IPS DF 4.7 (cell line): ENCODE measurements around the gene APBB2.
A peak's percentile ranks its signal among the peaks of the same experiment; 100 is the strongest.

ENCODE experiments used
- DNase-seq: peaks from one replicate; pipeline ENCODE4 v3.0.0-alpha.2; 2013; ENCODE audit warnings: low spot score; ENCODE audit errors: extremely low read depth

The APBB2 gene

DNA sequence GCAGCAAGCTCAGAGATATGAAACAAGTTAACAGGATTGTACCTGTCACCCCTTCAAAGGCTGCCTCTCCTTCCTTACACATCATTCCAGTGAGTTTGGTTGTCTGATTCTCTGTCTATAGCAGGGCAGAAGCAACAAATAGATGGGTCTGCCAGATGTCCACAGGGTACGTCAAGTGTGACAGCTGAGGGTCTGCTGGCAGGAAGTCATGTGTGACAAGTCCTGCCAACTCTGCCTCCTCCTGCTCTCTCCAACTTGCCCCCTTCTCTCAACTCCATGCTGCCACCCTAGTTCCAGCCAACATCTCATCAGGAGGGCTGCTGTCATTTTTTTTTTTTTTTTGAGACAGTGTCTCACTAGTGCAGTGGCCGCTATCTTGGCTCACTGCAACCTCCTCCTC is 355.4 kb downstream of the APBB2 start:
- DNase-seq, result no peak

DNA sequence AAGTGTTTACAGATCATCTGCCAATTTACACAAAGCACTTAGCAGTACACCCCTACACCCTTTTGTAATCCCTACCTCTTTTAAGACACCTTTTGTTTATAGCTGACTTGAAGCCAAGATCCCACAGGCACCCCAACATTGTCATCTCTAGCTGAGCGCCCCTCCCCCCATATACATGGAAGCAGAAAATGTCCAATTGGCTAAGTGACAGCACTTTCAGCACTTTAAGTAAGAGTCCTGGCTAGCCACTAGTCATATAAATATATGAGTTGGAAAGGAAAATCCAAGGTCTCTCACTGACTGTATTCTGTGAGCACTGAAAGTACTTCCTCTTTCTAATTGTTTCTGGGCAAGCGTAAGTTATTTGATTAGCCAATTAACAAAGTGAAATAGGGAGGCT is 356.4 kb downstream of the APBB2 start:
- DNase-seq, result no peak

DNA sequence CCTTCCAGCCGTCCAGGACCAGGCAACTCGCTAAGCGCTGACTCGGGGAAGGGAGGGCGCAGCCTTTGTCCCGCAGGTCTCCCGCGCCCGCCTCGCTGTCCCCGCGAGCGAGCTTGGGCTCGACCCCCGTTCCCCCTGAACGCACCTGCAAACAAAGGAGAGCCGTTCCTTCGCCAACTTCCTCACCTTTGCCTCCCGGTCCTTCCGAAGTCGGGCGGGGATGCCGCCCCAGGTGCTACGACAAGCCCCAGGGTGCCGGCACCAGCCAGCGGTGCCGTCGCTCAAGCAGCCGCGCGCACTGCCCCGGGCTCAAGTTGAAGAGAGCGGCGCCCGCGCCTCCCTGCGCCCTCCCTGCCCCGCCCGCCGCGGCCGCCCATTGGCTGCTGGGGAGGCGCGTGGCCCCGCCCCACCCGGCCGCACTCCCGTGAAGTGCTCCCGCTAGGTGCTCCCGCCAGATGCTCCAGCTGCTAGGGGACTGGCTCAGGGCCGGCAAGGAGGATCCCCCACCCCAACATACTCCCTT is 357.4 kb downstream of the APBB2 start:
- no peak for DNase-seq

DNA sequence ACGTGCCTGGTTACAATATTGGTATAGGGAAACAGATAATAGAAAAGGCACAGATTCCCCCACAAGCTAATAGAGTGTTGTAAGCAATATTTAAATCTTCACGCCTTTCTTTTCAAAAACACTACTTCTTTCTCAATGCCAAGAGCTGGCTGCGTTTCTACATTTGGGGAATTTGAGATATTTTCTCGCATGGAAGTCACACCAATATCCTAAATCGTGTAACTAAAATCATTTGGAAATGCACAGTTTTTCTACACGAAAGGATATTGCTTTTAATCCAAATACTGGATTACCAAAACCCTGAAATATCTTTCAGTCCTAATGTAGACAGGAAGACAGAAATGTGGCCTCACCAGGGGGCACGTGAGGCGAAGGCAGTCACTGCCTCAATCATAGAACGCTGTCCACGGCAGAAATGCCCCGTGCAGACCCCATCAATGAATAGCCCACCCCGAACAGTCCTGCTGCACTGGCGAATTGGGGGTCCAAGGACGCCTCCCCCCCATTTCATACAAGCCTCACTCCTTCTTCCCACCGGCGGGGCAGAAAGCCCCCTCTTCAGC is 358.0 kb downstream of the APBB2 start:
- DNase-seq, result no peak

DNA sequence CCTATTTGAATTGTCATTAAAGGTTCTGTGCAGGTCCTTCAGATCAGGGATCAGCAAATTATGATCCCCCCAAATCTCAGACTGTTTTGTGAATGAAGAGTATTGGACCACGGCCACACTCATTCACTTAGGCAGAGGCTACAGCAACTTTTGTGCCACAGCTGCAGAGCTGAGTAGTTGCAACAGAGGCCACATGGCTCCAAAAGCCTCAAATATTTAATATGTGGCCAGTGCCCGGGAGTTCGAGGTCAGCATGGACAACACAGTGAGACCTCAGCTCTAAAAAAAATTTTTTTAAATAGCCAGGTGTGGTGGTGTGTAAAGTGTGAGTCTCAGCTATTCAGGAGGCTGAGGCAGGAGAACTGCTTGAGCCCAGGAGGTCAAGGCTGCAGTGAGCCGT is 363.8 kb downstream of the APBB2 start:
- no peak for DNase-seq

DNA sequence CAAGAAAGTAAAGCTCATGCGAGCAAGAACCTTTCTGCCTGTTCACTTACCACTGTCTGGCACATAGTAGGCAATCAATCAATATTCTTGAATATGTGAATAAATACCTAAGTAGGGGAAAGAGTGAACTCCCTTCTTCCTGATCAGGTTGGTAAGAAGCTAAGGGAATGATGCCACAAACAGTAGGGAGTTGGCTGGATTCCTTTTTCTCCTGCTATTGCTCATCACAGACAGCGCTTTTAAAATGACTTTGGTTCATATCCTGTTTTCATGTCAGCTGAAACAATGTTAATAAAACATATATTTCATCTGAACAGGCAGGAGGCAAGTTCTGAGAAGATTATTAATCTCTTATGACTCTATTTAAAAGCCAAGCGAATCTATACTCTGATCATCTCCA is 365.4 kb downstream of the APBB2 start:
- no peak for DNase-seq

DNA sequence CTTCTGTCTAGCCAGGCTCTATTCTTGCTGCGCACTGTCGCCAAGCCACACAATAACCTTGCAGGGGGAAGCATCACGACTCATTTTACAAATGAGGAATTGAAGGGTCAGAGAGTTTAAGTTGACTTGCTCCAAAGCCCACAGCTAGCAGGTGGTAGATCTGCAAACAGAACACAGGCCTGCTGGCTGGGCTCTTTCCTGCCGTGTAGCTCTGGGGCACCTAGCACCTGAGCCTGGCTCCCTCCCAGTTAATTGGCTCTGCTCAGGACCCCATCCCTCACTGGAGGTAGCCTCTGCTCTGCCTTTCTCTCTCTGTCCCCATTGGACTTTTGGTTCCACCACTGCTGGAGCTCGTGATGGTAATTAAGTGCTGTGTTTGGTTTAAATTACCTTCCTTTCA is 366.1 kb downstream of the APBB2 start:
- DNase-seq, result no peak

DNA sequence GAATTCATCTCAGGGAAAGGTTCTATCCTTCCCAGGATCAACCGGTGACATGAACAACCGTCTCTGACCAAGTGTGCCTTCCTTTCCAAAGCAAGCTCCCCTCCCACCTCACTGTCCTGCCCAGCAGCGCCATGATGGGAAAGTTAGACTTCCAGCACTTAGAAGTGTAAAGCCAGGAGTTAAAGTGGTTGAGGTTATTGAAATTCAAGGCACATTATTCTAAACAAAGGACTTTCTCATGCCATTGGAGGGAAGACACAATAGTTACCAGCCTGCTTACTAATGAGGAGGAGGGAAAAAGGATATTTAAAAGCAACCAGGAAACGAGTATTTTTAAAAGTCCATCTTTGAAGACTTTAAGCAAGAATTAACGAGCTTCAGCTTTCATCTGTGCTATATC is 367.8 kb downstream of the APBB2 start:
- DNase-seq, result no peak

DNA sequence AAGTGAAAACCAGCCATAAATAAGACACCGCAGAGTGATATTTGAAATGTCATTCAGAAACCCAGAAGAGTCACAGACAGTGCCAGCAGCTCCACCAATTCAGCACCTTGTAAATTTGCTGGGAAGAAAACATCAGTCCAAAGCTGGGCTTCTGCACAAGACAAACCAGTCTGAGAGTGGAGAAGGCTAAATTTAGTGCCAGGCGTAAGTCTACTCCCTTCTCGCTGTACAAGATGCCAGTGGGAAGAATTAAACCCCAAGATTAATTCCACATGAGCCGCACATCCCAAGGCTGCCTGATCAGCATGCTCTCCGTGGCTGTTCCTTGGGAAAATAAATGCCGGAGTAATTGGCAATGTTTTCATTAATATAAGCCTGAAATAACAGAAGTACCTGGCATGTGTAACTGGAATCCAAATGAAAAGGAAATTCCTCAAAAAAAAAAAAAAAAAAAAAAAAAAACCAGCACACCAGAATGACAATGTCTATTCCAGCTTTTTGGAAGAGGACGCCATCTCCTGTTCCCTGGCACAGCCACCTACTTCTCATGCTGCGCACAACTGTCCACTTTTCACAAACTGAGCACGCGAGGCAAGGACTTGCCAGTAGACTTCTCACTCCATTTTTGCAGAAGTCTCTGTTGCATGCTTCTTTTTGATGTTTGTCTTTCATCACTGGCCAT is 369.0 kb downstream of the APBB2 start:
- DNase-seq, result no peak

DNA sequence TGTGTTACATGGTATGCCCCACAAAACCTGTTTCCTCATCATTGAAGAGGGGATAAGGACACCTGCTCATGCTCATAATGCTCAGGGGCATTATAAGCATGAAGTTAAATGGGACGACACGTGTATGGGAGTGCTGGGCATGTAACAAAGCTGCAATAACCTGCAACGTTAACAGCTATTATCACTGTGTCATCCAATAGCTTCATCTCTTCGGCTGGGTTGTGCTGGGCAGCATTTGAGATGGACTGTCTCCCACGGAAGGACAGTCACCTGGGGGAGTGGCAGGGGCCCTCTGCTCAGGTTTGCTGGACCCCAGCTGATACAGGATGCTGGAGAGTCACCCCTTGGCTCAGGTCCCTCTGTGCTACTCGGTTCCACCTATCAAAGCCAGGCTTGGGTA is 370.1 kb downstream of the APBB2 start:
- DNase-seq, result no peak

DNA sequence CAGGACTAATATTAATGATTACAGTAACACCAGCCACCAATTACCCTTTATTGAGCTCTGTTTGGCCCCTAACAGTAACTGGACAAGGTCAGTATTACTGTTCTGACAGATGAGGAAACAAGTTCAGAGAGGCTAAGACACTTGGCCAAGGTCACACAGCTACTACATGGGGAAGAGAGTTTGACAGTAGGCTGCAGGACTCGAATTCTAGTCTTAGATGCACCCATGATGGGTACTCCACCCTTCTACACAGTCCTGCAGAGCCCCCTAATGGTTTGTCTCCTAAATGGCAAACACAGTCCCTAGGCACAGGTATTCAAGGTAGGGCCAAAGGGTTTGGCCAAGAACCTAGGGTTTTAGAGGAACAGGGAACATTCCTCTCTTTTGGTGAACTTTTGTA is 370.6 kb downstream of the APBB2 start:
- DNase-seq, result no peak

DNA sequence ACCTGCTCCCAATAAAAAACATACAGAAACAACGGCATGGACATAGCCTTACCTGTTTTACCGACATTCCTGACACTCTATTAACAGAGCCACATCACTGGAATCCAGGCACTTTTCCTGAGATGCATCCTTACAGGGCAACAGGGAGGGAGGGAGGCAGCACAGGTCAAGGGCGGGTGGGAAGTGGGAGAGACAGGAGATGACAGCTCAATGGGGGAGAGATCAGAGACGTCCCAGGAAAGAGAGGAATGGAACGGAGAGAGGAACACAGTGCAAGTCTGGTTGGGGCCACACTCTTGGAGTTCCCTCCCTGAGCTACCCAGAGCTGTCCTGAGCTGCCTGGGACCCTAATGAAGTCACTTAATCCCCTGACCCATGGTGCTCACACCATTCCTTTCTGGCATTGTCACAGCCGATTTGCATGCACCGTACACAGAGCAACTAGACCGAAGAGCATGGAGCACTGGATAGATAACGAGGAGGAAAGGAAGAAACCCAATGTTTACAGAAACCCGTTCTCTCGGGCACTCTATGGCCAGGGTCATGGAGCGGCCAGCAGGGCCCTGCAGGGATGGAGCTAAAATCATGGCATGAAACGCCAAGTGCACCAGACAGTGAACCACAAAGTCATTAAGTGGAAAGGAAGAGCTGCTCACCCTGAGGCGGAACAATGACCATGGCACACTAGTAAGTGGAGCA is 371.5 kb downstream of the APBB2 start:
- DNase-seq, result no peak

DNA sequence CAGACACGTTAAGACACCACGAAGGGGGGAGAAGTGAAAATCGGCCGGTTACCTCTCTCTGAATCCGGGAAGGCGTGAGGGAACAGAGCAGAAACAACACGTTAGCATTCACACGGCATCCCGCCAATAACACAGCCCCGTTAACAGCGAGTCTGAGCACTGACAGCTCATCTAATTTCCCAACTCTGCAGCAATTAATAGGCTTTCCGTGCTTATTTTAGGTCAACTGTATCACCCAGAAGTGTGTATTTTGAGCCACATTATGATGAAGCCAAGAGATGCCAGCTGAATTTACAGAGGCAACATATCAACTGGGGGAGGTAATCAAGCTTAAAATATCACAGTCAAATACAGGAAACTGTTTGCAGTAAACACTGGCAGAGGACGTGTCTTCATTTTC is 372.0 kb downstream of the APBB2 start:
- DNase-seq, result no peak

DNA sequence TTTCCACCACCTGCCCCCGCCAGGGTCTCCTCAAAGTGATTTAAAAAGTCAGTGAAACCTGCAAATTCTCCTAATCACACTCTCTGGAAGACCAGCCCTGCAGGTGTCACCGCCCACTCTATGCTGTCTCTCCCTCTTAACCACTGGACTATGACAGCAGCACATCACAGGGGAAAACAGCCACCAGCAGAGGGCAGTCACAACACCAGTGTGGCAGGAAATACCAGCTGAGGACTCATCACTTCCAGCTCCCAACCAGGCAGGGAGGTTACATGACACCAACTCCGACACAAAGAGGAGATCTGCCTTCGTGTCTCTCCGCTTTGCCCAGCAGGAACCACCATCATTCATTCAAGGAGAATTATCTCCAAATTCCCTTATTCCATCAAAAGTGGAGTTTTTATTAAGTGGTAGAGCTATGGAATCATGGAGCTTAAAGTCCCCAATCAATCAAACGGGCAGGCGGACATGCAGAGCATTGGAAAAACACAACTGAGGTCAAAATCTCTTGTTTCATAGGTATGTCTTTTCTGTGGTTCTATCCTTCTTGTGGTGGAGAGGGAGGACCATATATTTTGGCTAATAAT is 373.3 kb downstream of the APBB2 start:
- peak; percentile 99 for DNase-seq

DNA sequence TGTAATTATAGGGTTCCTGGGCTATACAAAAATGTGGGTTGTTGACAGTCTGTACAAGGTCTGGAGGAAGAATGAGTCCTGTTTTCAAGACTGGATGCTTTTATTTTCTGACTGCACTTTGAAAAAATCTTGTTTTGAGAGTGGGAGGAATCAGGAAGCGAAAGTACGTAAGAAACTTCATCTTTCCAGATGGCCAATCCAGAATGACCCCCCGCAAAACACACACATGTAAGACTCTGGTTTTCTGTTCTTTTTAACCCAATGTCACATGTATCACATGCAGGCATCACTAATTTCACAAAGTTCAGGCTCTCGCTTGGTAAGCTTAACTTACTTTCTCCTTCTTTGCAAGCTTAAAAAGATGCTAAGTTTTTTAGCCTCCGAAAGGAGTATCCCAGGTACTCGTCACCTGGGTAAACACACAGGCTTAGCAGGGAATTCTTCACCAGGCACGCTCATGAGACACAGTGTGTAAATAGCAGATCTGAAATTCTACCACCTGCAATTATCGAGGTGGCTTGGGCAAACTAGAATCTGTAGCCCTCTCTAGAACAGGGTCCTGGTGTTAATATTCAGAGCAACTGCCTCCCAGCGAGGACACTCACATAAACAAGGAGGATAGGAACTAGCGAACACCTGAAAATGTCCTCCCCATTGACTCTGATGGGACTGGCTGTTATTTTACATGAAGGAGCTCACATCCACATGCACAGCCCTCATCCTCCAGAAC is 373.9 kb downstream of the APBB2 start:
- no peak for DNase-seq

DNA sequence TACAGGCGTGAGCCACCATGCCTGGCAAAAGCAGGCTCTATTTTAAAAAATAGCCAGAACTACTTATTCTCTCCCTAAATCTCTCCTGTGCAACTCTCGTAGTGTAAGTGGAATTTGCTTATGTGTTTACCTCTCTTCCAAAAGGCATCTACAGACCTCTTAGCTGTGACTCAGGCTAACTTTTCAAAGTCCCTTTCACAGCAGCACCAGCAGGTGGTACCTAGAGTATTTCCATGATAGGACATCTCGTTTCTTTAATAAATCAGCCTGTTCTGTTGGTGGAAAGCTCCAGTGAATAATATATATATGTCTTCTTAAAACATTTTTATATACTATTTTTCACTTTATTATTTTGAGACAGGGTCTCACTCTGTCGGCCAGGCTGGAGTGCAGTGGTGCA is 375.6 kb downstream of the APBB2 start:
- no peak for DNase-seq

DNA sequence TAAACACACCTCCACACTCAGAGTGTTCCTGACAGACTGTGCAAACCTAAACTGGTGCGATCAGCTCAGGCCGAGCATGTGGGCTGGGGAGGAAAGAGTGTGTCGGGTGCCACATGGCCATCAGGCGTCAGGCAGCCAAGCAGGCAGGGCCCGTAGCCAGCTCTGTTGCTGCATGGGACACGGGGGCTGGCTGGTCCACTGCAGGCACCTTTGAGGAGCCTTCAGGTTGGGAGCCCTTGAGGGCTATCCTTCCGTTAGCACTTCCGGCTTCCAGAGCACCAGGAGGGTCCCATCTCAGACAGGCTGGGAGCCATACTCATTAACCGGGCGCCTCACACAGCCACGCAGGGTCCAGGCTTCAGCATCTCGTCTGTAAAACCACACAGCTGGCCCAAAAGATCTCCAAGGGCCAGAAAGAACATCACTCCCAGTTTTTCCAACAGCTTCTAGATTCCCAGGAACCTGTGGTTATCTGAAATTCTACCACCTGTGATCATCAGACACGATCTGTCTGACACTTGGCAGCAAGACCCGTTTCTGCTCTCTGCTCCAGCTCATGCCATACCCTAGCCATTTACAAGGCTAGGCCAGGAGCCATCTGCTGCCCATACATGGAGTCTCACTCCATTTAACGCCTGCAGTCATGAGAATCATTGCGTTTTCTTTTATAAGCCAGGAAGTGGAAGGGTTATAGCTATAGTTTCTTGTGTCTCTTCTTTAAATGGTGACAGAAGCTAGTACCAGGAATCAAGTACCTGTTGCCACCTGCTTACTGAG is 377.1 kb downstream of the APBB2 start:
- no peak for DNase-seq

DNA sequence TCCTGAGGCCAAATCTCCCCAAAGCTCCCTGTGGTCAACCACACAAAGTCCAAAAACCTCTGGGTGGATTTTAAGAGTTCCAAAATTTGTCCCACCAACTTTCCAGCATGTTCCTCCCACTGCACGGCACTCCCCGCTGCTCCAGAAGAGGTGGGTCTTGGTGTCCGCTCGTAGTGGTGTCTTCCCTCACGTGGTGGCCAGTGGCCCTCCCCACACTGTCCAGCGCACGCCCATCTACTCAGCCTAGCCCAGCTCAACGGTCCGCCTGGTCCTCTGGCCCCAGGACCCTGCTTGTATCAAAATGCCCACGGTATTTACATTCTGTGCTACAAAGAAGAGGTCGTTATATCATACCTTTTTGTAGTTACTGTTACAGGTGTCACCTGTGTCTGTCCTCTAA is 381.1 kb downstream of the APBB2 start:
- DNase-seq, result no peak

DNA sequence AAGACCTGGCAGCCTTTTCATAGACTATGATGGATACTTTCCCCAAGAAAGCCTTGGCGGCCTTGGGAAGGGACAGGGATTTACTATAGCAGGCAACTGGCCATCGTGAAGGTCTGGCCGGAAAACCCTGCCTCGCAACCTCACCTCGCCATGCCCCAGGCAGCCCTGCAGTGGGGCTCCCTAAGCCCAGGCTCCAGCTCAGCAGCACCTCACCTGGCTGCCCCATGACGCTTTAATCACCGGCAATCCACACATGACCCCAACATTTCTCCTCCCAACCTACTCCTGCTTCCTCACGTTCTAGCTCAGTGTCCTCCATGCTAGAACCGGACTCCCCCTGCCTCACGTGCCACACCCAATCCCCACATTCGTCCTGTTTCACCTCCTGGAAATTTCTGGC is 382.2 kb downstream of the APBB2 start:
- no peak for DNase-seq

DNA sequence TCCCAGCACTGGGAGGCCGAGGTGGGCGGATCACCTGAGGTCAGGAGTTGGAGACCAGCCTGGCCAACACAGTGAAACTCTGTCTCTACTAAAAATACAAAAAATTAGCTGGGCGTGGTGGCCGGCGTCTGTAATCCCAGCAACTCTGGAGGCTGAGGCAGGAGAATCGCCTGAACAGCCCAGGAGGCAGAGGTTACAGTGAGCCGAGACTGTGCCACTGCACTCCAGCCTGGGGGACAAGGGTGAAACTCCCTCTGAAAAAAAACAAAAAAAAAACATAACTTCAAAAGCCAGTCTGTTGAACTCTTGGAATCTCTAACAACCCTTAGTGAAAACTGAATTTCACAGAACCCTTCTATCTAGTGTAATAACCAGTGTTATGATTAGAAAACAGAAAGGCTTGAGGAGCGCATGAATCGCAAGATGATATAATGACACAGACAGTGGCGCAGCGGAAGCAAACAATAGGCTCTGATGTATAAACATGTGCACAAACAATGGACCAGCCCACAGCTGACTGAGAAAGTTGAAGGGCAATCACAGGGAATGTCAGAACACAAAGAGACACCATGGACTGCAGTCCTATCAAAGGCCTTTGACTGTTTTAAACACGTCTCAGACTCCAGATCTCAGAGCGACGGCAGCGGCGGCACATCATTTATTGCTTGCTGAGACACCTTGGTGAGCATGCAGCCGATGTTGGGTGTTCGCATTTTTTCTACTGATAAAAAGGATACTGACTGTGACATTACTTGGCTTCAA is 383.0 kb downstream of the APBB2 start:
- no peak for DNase-seq
